Suprapubic skin (tissue), 4 donors: ENCODE results near the gene BZW2. TPM values are rescaled to one million over a fixed set of nuclear protein-coding genes. Genes with fewer than 3 reads are reported as not detected.

Experiments
- DNase-seq, 2 donors: peaks; one replicate each; pipeline ENCODE4 v3.0.0-alpha.2; 2019; ENCODE audit warnings: low spot score in 2 of 2
- H3K27ac ChIP-seq: fragments of 200-600 bp; sonication (generic); one replicate; pipeline ENCODE4 v1.5.1; 2019
- H3K27me3 ChIP-seq: fragments of 200-600 bp; sonication (generic); one replicate; pipeline ENCODE4 v1.5.1; 2019
- H3K36me3 ChIP-seq: fragments of 200-600 bp; sonication (generic); one replicate; pipeline ENCODE4 v1.5.1; 2019
- H3K4me1 ChIP-seq: fragments of 200-600 bp; sonication (generic); one replicate; pipeline ENCODE4 v1.5.1; 2019
- H3K4me3 ChIP-seq: fragments of 200-600 bp; sonication (generic); one replicate; pipeline ENCODE4 v1.5.1; 2019; ENCODE audit warnings: mild to moderate bottlenecking
- H3K9me3 ChIP-seq: fragments of 200-600 bp; sonication (generic); one replicate; pipeline ENCODE4 v1.5.1; 2019
- CTCF ChIP-seq, 2 donors: fragments of 200-600 bp in 1 of 2; fragments of 450-650 bp in 1 of 2; sonication (generic) in 1 of 2; IDR thresholded peaks; one replicate each; pipeline ENCODE4 v1.5.1; 2016 to 2019; ENCODE audit warnings: antibody characterized with exemption in 2 of 2, mild to moderate bottlenecking in 1 of 2, moderate library complexity in 1 of 2
- EP300 ChIP-seq: sonication (generic); formaldehyde crosslinking; IDR thresholded peaks from one replicate; pipeline ENCODE4 v1.6.1; 2017; ENCODE audit warnings: antibody characterized with exemption
- POLR2A ChIP-seq, 2 donors: fragments of 450-650 bp; IDR thresholded peaks; one replicate each; pipeline ENCODE4 v1.6.1; 2017; ENCODE audit warnings: antibody characterized with exemption in 2 of 2, mild to moderate bottlenecking in 2 of 2, moderate library complexity in 2 of 2
- POLR2AphosphoS5 ChIP-seq, 3 donors: sonication (generic); formaldehyde crosslinking; IDR thresholded peaks; one replicate each; pipeline ENCODE4 v1.6.1; 2017; ENCODE audit warnings: antibody characterized with exemption in 3 of 3
- WGBS: methylation state at CpG from one replicate; pipeline ENCODE4 v1.1.5; 2018; 5-methylcytosine and 5-hydroxymethylcytosine counted together
- total RNA-seq, 4 donors: library from RNA; depleted of rRNA; stranded (reverse); fragments of >200 nt; gene quantifications; one replicate each; pipeline ENCODE4 v1.1.0, GENCODE V29; 2016

The BZW2 gene
- 10 to 100 TPM; 60.5 to 97.9 (median 84.4) TPM for total RNA-seq

- TF ChIP-seq POLR2A (IDR thresholded peaks at IDR 0.05) (peak; percentile 92 to 97), EP300 (no peak), CTCF (IDR thresholded peaks at IDR 0.05) (no peak), POLR2AphosphoS5 (IDR thresholded peaks at IDR 0.05) (peak; percentile 75 to 95 (median 79))
- Histone ChIP-seq H3K9me3 (no peaks in the 10 kb centered on the region), H3K36me3 (no peaks in the 10 kb centered on the region), H3K27me3 (no peaks in the 10 kb centered on the region), H3K4me3 (peak within 1 kb of the TSS; percentile 68), H3K27ac (peak within 1 kb of the TSS; percentile 90), H3K4me1 (peaks cover 44% of the 10 kb centered on the region)
- under 1% methylated on average over 47 of the region's 73 CpGs for WGBS
- DNase-seq = peak; percentile 95 to 97
Observed at GRCh38 chr7:16645593-16646471, at the start of gene BZW2, which contains the start of gene ANKMY2. BZW2 (plus strand) TSS chr7:16646181; CDS start chr7:16665444, 19,263 bp downstream. ANKMY2 (minus strand) TSS chr7:16645754; CDS start chr7:16645573, 181 bp downstream.

- peaks cover 39% of the 10 kb centered on the region for H3K36me3 ChIP-seq
- no peak overlapping the region for H3K27ac ChIP-seq
- H3K27me3 ChIP-seq = no peaks in the 10 kb centered on the region
- no peak overlapping the region for H3K4me3 ChIP-seq
- WGBS = 74% methylated on average over 4 of the region's 4 CpGs
- H3K9me3 ChIP-seq = no peaks in the 10 kb centered on the region
- DNase-seq = no peak
- no peaks in the 10 kb centered on the region for H3K4me1 ChIP-seq
- no peak for TF ChIP-seq EP300
- no peak for TF ChIP-seq POLR2A (IDR thresholded peaks at IDR 0.05)
- TF ChIP-seq POLR2AphosphoS5 (IDR thresholded peaks at IDR 0.05) = no peak
- no peak for TF ChIP-seq CTCF (IDR thresholded peaks at IDR 0.05)
Observed at GRCh38 chr7:16598015-16598414, 48.0 kb upstream of the BZW2 start.

- TF ChIP-seq POLR2AphosphoS5 (IDR thresholded peaks at IDR 0.05) (no peak), EP300 (no peak), POLR2A (IDR thresholded peaks at IDR 0.05) (no peak), CTCF (IDR thresholded peaks at IDR 0.05) (no peak)
- WGBS = 91% methylated on average over 7 of the region's 7 CpGs
- Histone ChIP-seq H3K4me1 (no peaks in the 10 kb centered on the region), H3K4me3 (no peak overlapping the region), H3K9me3 (no peaks in the 10 kb centered on the region), H3K36me3 (peaks cover 56% of the 10 kb centered on the region), H3K27ac (no peak overlapping the region), H3K27me3 (no peaks in the 10 kb centered on the region)
- no peak for DNase-seq
Observed at GRCh38 chr7:16599860-16600259, 46.1 kb upstream of the BZW2 start.

- Histone ChIP-seq H3K27me3 (no peaks in the 10 kb centered on the region), H3K36me3 (peaks cover 66% of the 10 kb centered on the region), H3K9me3 (no peaks in the 10 kb centered on the region), H3K27ac (no peak overlapping the region), H3K4me3 (no peak overlapping the region), H3K4me1 (no peaks in the 10 kb centered on the region)
- TF ChIP-seq CTCF (IDR thresholded peaks at IDR 0.05) (no peak), POLR2A (IDR thresholded peaks at IDR 0.05) (no peak), EP300 (no peak), POLR2AphosphoS5 (IDR thresholded peaks at IDR 0.05) (no peak)
- DNase-seq = no peak
Observed at GRCh38 chr7:16603633-16604032, 42.3 kb upstream of the BZW2 start.

- Histone ChIP-seq H3K9me3 (no peaks in the 10 kb centered on the region), H3K36me3 (peaks cover 66% of the 10 kb centered on the region), H3K4me1 (no peaks in the 10 kb centered on the region), H3K4me3 (no peak overlapping the region), H3K27ac (no peak overlapping the region), H3K27me3 (no peaks in the 10 kb centered on the region)
- DNase-seq = no peak
- WGBS = 95% methylated on average over 3 of the region's 3 CpGs
- TF ChIP-seq POLR2AphosphoS5 (IDR thresholded peaks at IDR 0.05) (no peak), EP300 (no peak), POLR2A (IDR thresholded peaks at IDR 0.05) (no peak), CTCF (IDR thresholded peaks at IDR 0.05) (no peak)
Observed at GRCh38 chr7:16604054-16604453, 41.9 kb upstream of the BZW2 start.
